HG03442 (cell line): ENCODE data around the gene RFTN1.

Experiments
- ATAC-seq: cut with Tn5 transposase; IDR thresholded peaks from one replicate; pipeline ENCODE4 v1.9.1; 2021; ENCODE audit warnings: mild to moderate bottlenecking, moderate library complexity; ENCODE audit not compliant: unreplicated experiment

RFTN1 gene

GRCh38 chr3:16364963-16365362, 148.5 kb downstream of the RFTN1 start:
- no peak for ATAC-seq

- ATAC-seq: no peak
These were observed 149.2 kb downstream of the RFTN1 start for GRCh38 chr3:16364323-16364722.

GRCh38 chr3:16363636-16364035, 149.9 kb downstream of the RFTN1 start:
- no peak for ATAC-seq

GRCh38 chr3:16362770-16363169, 150.7 kb downstream of the RFTN1 start:
- no peak for ATAC-seq

GRCh38 chr3:16361087-16361486, 152.4 kb downstream of the RFTN1 start:
- ATAC-seq: no peak

- ATAC-seq: no peak
These were observed 154.2 kb downstream of the RFTN1 start for GRCh38 chr3:16359331-16359730.

- ATAC-seq: no peak
These were observed 155.2 kb downstream of the RFTN1 start for GRCh38 chr3:16358336-16358735.

- no peak for ATAC-seq
These were observed 156.0 kb downstream of the RFTN1 start for GRCh38 chr3:16357186-16358121.

- ATAC-seq: no peak
These were observed 157.7 kb downstream of the RFTN1 start for GRCh38 chr3:16355828-16356227.

- no peak for ATAC-seq
These were observed 159.2 kb downstream of the RFTN1 start for GRCh38 chr3:16354291-16354690.

- no peak for ATAC-seq
These were observed 161.1 kb downstream of the RFTN1 start for GRCh38 chr3:16352428-16352827.

- ATAC-seq: no peak
These were observed 162.7 kb downstream of the RFTN1 start for GRCh38 chr3:16350597-16351318.

- no peak for ATAC-seq
These were observed 163.4 kb downstream of the RFTN1 start for GRCh38 chr3:16349986-16350596.

GRCh38 chr3:16347548-16347947, 166.0 kb downstream of the RFTN1 start:
- ATAC-seq: no peak

GRCh38 chr3:16346413-16347081, 167.0 kb downstream of the RFTN1 start:
- no peak for ATAC-seq

- no peak for ATAC-seq
These were observed 170.4 kb downstream of the RFTN1 start for GRCh38 chr3:16343101-16343500.

GRCh38 chr3:16338999-16339398, 174.5 kb downstream of the RFTN1 start:
- peak; percentile 48 for ATAC-seq

GRCh38 chr3:16337856-16338540, 175.5 kb downstream of the RFTN1 start:
- peak; percentile 76 for ATAC-seq

GRCh38 chr3:16336825-16337224, 176.7 kb downstream of the RFTN1 start:
- ATAC-seq: no peak
